Measurements from ENCODE around the gene CD36. TPM values are rescaled to one million over a fixed set of nuclear protein-coding genes. Genes with fewer than 3 reads are reported as not detected.

Gene CD36
- polyA plus RNA-seq, 1 donor from 2014 or later = 0.69 TPM

DNA sequence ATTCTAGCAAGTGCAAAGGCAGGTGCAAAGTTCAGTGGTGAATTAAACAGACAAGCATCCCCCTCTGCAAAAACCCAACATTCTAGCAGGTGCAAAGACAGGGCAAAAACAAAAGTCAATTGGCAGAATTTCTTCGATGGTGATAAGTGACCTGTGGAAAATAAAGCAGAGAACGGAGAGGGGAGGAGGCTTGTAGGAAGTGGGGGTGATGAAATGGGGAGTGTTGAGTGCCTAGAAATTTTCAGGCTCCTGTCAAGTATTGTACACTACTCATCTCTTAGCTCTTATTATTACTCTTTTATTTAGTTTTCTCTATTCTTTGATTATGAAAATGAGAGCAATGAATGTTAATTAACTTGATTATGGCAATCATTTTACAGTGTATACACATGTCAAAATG is 2.4 kb upstream of the CD36 start:
- Mint-ChIP-seq H3K27ac (no peak overlapping the region), H3K4me1 (no peaks in the 10 kb centered on the region), H3K36me3 (no peaks in the 10 kb centered on the region), H3K9me3 (peaks cover 0 to 4% (median 2%) of the 10 kb centered on the region in 3 donors), H3K27me3 (no peaks in the 10 kb centered on the region), H3K4me3 (no peak overlapping the region)

DNA sequence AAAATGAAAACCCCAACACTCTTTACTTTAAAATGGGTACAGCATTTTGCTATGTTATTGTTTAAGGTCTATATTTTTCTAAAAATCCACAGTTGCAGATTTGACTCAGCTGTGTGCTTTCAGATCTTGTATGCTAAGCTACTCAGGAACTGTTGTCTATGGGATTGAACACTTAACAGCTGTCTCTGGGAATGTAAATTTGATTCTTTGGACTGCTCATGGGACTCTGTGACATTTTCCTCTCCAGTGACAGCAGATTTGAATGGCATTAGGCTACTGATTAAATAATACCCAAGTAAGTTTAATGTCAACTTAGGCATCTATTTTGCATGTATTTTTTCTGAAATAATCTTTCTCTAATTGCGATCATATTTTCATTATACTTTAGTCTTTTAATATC is 1.7 kb upstream of the CD36 start:
- H3K36me3 Mint-ChIP-seq = no peaks in the 10 kb centered on the region
- no peak overlapping the region for H3K4me3 Mint-ChIP-seq
- peaks cover 0 to 4% (median 2%) of the 10 kb centered on the region in 3 donors for H3K9me3 Mint-ChIP-seq
- no peaks in the 10 kb centered on the region for H3K27me3 Mint-ChIP-seq
- H3K27ac Mint-ChIP-seq = no peak overlapping the region
- no peaks in the 10 kb centered on the region for H3K4me1 Mint-ChIP-seq

DNA sequence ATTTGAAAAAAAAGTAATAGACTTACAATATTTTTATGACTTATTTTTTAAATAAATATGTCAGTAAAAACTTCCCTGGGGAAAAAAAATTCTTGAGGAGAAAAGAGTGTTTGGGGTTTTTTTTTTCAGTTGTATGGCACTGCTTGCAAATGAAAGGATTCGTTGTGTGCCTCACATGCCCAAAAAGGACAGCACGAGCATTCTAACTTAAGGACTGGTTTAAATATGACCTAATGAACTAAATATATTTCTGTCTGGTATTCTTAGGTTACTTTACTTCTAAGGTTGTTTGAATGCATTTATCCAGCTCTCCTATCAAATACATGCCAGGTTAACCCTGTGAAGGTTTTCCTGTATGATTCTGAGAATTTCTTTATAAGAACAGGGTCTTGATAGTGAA is 988 bp upstream of the CD36 start:
- Mint-ChIP-seq H3K27me3 (no peaks in the 10 kb centered on the region), H3K27ac (no peak overlapping the region), H3K4me3 (no peak overlapping the region), H3K4me1 (no peaks in the 10 kb centered on the region), H3K9me3 (peaks cover 0 to 4% (median 2%) of the 10 kb centered on the region in 3 donors), H3K36me3 (no peaks in the 10 kb centered on the region)

DNA sequence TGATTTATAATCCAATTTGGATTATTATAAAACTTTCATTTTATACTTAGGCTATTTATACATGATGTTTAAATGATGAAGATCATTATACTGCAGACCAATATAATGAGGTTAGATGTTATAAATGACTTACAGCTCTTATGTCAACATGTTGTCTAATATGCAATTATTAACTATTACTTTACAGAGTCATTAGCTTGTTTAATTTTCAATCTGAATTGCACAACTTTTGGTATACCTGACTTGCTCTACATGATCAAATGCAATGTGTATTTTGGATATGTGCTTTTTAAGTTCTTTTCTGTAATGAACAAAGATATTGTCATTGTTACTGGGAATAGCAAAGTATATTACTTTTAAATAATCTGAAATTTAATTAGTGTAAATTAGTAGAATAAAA is 569 bp downstream of the CD36 start:
- no peaks in the 10 kb centered on the region for H3K4me1 Mint-ChIP-seq
- H3K36me3 Mint-ChIP-seq = no peaks in the 10 kb centered on the region
- no peaks in the 10 kb centered on the region for H3K27me3 Mint-ChIP-seq
- H3K27ac Mint-ChIP-seq = no peak overlapping the region
- H3K9me3 Mint-ChIP-seq = peaks cover 0 to 4% (median 2%) of the 10 kb centered on the region in 3 donors
- no peak overlapping the region for H3K4me3 Mint-ChIP-seq

DNA sequence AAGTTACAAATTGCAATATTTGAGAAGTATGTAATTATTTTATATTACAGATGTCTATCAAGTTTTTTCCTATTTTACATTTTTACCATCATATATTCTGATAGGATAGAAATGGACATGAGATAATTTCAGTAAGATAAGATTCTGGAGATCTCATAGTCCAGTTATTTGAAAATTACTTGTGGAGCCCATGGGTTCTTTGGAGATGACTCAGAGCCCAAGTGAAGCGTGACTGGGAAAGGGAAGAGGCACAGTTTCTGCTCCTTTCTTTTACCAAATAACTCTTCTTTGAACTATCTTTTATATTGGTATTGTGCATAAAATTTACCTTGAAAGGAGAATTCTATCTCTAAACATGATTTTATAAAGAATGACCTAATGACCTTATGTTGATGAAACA is 2.4 kb downstream of the CD36 start:
- no peaks in the 10 kb centered on the region for H3K36me3 Mint-ChIP-seq
- H3K27ac Mint-ChIP-seq = no peak overlapping the region
- no peaks in the 10 kb centered on the region for H3K27me3 Mint-ChIP-seq
- no peak overlapping the region for H3K4me3 Mint-ChIP-seq
- no peaks in the 10 kb centered on the region for H3K4me1 Mint-ChIP-seq
- H3K9me3 Mint-ChIP-seq = peaks cover 0 to 2% (median 1%) of the 10 kb centered on the region in 3 donors

DNA sequence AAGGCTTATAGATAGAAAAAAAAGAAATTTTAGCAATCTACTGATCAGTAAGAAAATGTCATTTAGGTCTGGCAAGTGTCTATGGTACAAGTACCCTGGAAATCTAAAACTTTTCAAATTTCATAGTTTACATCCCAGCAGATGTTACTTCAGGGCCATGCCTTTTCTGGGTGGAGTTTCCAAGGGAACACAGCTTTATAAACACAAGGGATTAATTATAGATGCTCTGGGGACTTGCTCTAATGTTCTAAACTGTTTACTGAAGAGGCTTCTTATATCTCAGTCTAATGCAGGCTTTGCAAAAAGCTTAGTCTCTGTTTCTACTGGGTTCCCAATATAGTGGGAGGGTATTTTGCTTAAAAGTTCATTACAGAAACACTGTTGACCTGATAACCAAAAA is 3.1 kb downstream of the CD36 start:
- H3K27me3 Mint-ChIP-seq = no peaks in the 10 kb centered on the region
- peaks cover 0 to 2% (median 0%) of the 10 kb centered on the region in 3 donors for H3K9me3 Mint-ChIP-seq
- no peak overlapping the region for H3K4me3 Mint-ChIP-seq
- H3K27ac Mint-ChIP-seq = no peak overlapping the region
- H3K4me1 Mint-ChIP-seq = no peaks in the 10 kb centered on the region
- H3K36me3 Mint-ChIP-seq = no peaks in the 10 kb centered on the region

DNA sequence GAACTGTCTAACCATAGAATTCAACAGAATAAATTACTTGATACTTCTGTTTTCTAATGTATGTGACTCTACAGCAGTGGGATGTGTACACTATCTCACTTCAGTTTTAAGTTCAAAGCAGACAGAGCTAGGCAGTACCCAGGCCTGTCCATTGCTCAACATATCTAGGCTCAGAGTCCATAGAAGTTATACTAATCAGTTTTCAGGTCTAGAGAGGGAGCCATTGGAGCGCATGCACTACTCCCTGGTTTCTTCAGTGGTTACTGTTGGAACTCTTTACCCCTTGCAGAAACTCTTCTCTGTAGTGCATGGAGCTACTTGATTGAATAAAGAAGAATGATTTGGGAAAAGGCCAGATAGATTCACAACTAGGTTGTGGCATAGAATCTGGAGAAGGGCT is 4.4 kb downstream of the CD36 start:
- Mint-ChIP-seq H3K27me3 (no peaks in the 10 kb centered on the region), H3K4me1 (no peaks in the 10 kb centered on the region), H3K36me3 (no peaks in the 10 kb centered on the region), H3K27ac (no peak overlapping the region), H3K9me3 (peaks cover 0 to 2% (median 1%) of the 10 kb centered on the region in 3 donors), H3K4me3 (no peak overlapping the region)

DNA sequence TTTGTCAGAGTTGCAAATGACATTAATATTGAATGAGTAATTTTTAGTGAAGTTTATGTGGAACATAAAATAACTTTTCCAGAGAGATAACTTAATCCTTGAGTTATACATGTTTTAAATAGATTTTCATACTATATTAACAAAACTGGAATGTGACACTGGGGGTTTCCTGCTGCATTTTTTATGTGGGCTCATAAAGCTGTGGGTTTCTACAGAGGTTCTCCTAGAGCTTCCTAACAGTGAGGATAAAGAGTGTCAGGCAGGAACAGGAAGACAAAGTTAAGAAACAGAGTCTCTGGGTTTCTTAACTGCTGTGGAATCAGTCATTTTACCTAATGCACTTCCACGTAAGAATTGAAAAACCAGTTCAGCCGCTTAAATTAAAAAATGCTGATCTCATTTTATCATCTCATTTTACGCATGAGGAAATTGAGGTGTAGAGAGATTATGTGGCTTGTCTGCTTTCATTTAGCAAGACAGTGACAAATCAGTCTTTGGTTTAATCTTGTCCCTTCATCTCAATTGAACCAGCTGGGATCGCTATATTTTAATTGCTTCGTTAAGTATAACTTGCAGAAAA is 5.0 kb downstream of the CD36 start:
- H3K27ac Mint-ChIP-seq = no peak overlapping the region
- H3K36me3 Mint-ChIP-seq = no peaks in the 10 kb centered on the region

DNA sequence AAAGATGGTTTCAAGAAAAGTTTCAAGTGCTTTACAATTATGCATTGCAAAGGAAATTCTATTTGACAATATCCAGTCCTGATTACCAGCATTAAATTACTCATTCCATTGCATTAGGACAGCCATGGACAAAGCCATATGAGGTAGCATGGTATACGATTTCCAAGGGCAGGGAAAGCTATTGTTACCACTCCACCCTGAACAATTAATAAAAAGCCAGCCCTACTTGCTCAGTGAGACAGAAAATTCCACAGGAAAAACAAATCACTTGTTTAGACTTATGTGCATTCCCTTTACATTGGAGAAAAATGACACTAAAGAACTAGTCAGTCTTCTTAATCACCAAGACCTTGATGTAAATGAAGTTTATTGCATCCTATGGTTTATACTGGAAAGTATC is 5.6 kb downstream of the CD36 start:
- Mint-ChIP-seq H3K9me3 (peaks cover 0 to 4% (median 1%) of the 10 kb centered on the region in 3 donors), H3K4me3 (no peak overlapping the region), H3K27ac (no peak overlapping the region), H3K36me3 (no peaks in the 10 kb centered on the region), H3K4me1 (no peaks in the 10 kb centered on the region), H3K27me3 (no peaks in the 10 kb centered on the region)

More for the DNA sequence above, 5.0 kb downstream of the CD36 start:
- Mint-ChIP-seq H3K4me1 (no peaks in the 10 kb centered on the region), H3K27me3 (no peaks in the 10 kb centered on the region), H3K9me3 (peaks cover 0 to 4% (median 1%) of the 10 kb centered on the region in 3 donors), H3K4me3 (no peak overlapping the region)

DNA sequence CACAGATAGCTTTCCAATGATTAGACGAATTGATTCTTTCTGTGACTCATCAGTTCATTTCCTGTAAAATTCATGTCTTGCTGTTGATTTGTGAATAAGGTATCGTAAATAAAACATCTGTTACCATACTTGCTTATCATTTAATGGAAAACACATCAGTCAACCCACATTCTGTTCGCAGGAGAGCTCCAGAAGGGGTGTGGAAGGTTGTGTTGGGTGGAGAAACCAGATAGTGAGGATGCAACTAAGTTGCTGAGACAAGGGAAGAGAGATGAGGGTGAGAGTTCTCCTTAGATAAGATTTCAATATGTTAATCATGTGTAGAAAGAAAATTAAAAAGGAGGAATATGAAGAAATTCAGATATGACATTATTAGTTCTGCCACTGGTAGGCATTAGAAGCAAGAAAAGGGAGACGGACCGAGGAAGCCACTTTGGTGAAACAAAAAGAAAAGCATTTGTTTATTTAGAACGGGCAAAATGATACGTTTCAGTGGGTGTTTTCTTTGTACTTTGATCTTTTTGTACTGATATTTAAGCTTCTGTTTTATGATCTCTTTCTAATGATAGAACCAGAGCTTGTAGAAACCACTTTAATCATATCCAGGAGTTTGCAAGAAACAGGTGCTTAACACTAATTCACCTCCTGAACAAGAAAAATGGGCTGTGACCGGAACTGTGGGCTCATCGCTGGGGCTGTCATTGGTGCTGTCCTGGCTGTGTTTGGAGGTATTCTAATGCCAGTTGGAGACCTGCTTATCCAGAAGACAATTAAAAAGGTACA is 7.8 kb downstream of the CD36 start:
- no peaks in the 10 kb centered on the region for H3K36me3 Mint-ChIP-seq

DNA sequence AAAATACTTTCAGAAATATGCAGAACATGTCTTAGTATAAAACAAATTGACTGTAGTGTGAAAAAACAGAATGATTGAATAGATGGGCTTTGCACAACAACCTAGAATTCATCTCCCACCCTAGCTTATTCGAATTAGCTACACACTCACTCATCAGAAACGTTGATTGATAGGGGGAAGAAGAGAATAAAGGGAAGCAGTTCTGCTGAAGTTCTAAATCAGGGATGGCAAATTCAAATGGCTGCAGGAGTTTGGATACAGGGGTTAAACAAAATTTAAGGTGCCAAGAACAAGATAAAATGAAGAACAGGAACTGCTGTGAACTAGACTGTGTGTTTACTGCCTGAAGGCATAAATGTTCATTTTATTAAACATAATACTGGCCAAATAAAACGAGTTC is 9.0 kb downstream of the CD36 start:
- Mint-ChIP-seq H3K4me1 (no peaks in the 10 kb centered on the region), H3K4me3 (no peak overlapping the region), H3K27me3 (no peaks in the 10 kb centered on the region), H3K27ac (no peak overlapping the region), H3K36me3 (no peaks in the 10 kb centered on the region), H3K9me3 (peaks cover 0 to 4% (median 1%) of the 10 kb centered on the region in 3 donors)

More for the DNA sequence above, 7.8 kb downstream of the CD36 start:
- H3K4me3 Mint-ChIP-seq = no peak overlapping the region
- no peaks in the 10 kb centered on the region for H3K4me1 Mint-ChIP-seq
- H3K27me3 Mint-ChIP-seq = no peaks in the 10 kb centered on the region
- H3K9me3 Mint-ChIP-seq = peaks cover 0 to 4% (median 1%) of the 10 kb centered on the region in 3 donors
- H3K27ac Mint-ChIP-seq = no peak overlapping the region

DNA sequence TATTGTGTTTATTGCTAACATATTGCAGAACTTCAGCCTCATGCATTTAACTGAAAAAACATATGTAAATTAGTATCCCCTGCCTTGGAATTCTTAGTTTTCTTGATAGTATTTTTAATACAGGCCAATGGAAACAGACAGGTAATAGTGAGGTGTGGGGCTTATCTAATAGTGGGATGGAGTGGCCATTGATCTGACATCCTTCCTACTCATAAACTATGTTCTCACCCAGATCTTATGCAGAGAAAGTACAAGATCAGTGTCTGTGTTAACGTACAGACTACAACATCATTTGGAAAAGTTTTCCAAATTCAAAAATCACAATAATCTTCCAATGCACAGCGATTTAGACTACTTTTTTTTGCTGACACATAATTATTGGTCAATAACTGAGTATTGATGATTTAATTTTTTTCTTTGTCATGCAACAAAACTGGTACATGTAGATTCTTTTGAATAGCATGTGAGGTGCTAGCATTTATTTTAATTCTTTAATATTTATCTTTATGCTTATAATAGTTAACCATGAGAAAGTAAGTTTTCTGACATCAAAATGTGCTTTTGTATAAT is 9.7 kb downstream of the CD36 start:
- Mint-ChIP-seq H3K27me3 (no peaks in the 10 kb centered on the region), H3K27ac (no peak overlapping the region), H3K4me1 (no peaks in the 10 kb centered on the region), H3K9me3 (peaks cover 0 to 4% (median 1%) of the 10 kb centered on the region in 3 donors), H3K36me3 (no peaks in the 10 kb centered on the region), H3K4me3 (no peak overlapping the region)

DNA sequence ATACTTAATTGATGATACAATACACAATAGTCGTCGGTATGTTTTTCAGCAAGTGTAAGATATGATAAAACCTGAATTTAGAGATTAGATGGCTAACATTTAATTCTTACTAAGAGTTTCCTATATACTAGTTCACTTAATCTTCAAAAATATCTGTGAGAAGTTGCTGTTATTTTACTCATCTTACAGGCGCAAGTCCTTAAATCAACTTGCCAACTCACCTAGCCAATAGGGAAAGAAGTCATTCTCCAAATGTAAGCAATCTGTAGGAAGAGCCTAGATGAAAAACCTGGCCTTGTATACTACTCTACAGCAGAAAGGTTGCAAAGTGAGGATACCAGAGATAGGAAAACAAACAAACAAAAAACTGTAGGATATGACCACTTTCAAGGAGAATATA is 10.6 kb downstream of the CD36 start:
- H3K9me3 Mint-ChIP-seq = peaks cover 0 to 4% (median 1%) of the 10 kb centered on the region in 3 donors
- no peak overlapping the region for H3K27ac Mint-ChIP-seq
- no peaks in the 10 kb centered on the region for H3K27me3 Mint-ChIP-seq
- H3K4me3 Mint-ChIP-seq = no peak overlapping the region
- H3K4me1 Mint-ChIP-seq = no peaks in the 10 kb centered on the region
- no peaks in the 10 kb centered on the region for H3K36me3 Mint-ChIP-seq

DNA sequence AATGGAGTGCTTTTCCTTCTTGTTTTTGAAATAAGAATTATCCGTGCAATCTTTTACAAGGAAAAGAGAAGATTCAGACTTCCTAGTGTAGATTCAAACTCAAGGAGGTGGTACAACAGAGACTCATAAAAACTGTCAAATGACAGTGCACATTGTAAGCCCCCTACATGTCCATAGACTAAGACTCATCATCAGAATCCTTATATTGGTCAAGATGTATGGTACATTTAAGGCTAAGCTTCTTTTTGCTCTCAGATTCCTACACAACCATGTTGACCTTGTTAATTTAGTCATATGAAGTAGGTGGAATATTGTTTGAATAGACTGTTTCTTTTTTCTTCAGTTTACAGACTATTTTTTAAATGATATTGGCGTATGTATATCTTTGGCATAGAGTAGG is 11.6 kb downstream of the CD36 start:
- H3K27me3 Mint-ChIP-seq = no peaks in the 10 kb centered on the region
- H3K4me1 Mint-ChIP-seq = no peaks in the 10 kb centered on the region
- no peaks in the 10 kb centered on the region for H3K36me3 Mint-ChIP-seq
- no peak overlapping the region for H3K4me3 Mint-ChIP-seq
- H3K9me3 Mint-ChIP-seq = peaks cover 0 to 4% (median 1%) of the 10 kb centered on the region in 3 donors
- H3K27ac Mint-ChIP-seq = no peak overlapping the region

DNA sequence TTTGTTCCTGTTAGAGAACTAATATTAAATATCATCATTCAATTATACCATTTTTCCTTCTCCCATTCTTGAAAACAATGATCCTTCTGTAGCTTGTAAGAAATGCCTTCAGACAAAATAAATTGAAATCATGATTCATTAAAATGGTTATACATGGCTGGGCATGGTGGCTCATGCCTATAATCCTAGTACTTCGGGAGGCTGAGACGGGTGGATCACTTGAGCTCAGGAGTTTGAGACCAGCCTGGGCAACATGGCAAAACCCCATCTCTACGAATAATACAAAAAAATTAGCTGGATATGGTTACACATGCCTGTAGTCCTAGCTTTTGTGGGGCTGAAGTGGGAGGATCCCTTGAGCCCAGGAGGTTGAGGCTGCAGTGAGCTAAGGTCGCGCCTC is 13.0 kb downstream of the CD36 start:
- Mint-ChIP-seq H3K27ac (no peak overlapping the region), H3K27me3 (no peaks in the 10 kb centered on the region), H3K36me3 (no peaks in the 10 kb centered on the region), H3K4me1 (no peaks in the 10 kb centered on the region), H3K9me3 (peaks cover 0 to 2% (median 1%) of the 10 kb centered on the region in 3 donors), H3K4me3 (no peak overlapping the region)

DNA sequence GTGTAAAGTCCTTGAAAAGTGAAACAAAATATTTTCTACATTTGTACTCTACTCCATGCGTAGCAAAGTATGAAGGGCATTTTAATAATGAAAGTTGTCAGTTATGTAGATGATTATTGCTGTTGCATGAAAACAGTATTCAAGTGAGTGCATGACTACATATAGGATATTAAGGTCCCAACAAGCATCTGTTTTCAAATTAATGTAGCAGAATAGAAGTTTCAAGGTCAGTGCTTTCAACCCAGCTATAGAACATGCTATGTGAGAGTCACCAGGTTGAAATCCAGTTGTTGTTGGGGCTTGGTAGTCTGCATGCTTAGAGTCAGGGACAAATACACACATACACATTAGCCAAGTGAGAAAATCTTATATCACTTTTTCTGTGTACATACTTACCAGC is 14.8 kb downstream of the CD36 start:
- H3K4me1 Mint-ChIP-seq = no peaks in the 10 kb centered on the region
- H3K36me3 Mint-ChIP-seq = no peaks in the 10 kb centered on the region
- no peaks in the 10 kb centered on the region for H3K27me3 Mint-ChIP-seq
- H3K4me3 Mint-ChIP-seq = no peak overlapping the region
- H3K9me3 Mint-ChIP-seq = no peaks in the 10 kb centered on the region
- no peak overlapping the region for H3K27ac Mint-ChIP-seq

Measured in IgD-negative memory B cell (primary cell).